ENCODE measurements around the gene PIGS. TPM values are rescaled to one million over a fixed set of nuclear protein-coding genes. Genes with fewer than 3 reads are reported as not detected.

Gene PIGS
- total and polyA plus RNA-seq, 2 donors (not counting 1 experiment from before 2014, with no cell fraction given), result 53.7 to 68.4 TPM

- Histone ChIP-seq H3K9ac (ENCODE audit: insufficient read depth, low read length) (no peak overlapping the region), H3K27ac (ENCODE audit: insufficient read depth, low read length) (no peak overlapping the region), H3K79me2 (ENCODE audit: control insufficient read depth, insufficient read depth, low read length) (no peaks in the 10 kb centered on the region), H3K27me3 (ENCODE audit: control insufficient read depth, insufficient read depth, low read length) (peaks cover 8% of the 10 kb centered on the region), H3K4me2 (ENCODE audit: extremely low read depth, insufficient read depth, low read length) (no peak overlapping the region), H3K4me1 (ENCODE audit: control insufficient read depth, extremely low read depth, insufficient read depth, low read length) (no peaks in the 10 kb centered on the region), H3K9me3 (ENCODE audit: control insufficient read depth, insufficient read depth, low read depth, low read length) (no peaks in the 10 kb centered on the region), H3K36me3 (ENCODE audit: control insufficient read depth, insufficient read depth, low read length) (no peaks in the 10 kb centered on the region), H4K20me1 (ENCODE audit: control insufficient read depth, extremely low read depth, insufficient read depth, low read length) (no peaks in the 10 kb centered on the region), H2AFZ (ENCODE audit: low read length) (no peak overlapping the region), H3K4me3 (replicated peaks in 1 of 4; ENCODE audit: control extremely low read depth in 1 of 4, insufficient read depth in 1 of 4, low read depth in 3 of 4, low read length in 4 of 4) (no peak overlapping the region)
- no peak for TF ChIP-seq EZH2 (IDR thresholded peaks at IDR 0.05; ENCODE audit: low read length, missing control alignments)
- no peak for DNase-seq (ENCODE audit: low read depth in 2 of 2)
Measured at GRCh38 chr17:28513476-28513875, 57.8 kb downstream of the PIGS start.

GRCh38 chr17:28511858-28512461 is 59.4 kb downstream of the PIGS start:
- Histone ChIP-seq H3K4me2 (ENCODE audit: extremely low read depth, insufficient read depth, low read length) (no peak overlapping the region), H3K36me3 (ENCODE audit: control insufficient read depth, insufficient read depth, low read length) (no peaks in the 10 kb centered on the region), H3K4me1 (ENCODE audit: control insufficient read depth, extremely low read depth, insufficient read depth, low read length) (no peaks in the 10 kb centered on the region), H4K20me1 (ENCODE audit: control insufficient read depth, extremely low read depth, insufficient read depth, low read length) (no peaks in the 10 kb centered on the region), H3K27ac (ENCODE audit: insufficient read depth, low read length) (no peak overlapping the region), H3K4me3 (replicated peaks in 1 of 4; ENCODE audit: control extremely low read depth in 1 of 4, insufficient read depth in 1 of 4, low read depth in 3 of 4, low read length in 4 of 4) (no peak overlapping the region), H3K79me2 (ENCODE audit: control insufficient read depth, insufficient read depth, low read length) (no peaks in the 10 kb centered on the region), H3K9ac (ENCODE audit: insufficient read depth, low read length) (no peak overlapping the region), H3K9me3 (ENCODE audit: control insufficient read depth, insufficient read depth, low read depth, low read length) (no peaks in the 10 kb centered on the region), H3K27me3 (ENCODE audit: control insufficient read depth, insufficient read depth, low read length) (peaks cover 13% of the 10 kb centered on the region), H2AFZ (ENCODE audit: low read length) (no peak overlapping the region)
- TF ChIP-seq CTCF (conservative IDR thresholded peaks at IDR 0.05 in 1 of 2, IDR thresholded peaks at IDR 0.05 in 1 of 2; ENCODE audit: low read depth in 1 of 2, low read length in 2 of 2) (no peak), EZH2 (IDR thresholded peaks at IDR 0.05; ENCODE audit: low read length, missing control alignments) (no peak)
- no peak for DNase-seq (ENCODE audit: low read depth in 2 of 2)

DNA sequence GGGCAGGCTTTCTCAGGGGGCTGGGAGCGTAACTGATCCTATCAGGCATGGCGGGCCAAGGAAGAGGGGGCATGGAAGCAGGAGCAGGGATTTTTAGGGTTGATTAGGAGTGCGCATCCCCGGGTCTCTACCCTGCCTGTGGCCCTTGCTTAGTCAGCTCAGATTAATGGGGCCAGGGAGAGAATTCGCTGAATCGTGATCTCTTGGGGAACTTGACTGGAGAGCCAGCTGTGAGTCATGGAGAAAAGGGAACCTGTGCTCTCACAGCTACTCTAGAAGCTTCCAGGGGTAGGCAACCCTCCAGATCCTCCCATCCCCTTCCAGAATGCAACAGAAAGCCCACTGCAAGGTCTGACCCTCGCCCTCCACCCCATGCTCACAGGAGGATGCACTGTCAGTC is 61.5 kb downstream of the PIGS start:
- Histone ChIP-seq H3K4me2 (ENCODE audit: extremely low read depth, insufficient read depth, low read length) (no peak overlapping the region), H3K79me2 (ENCODE audit: control insufficient read depth, insufficient read depth, low read length) (no peaks in the 10 kb centered on the region), H3K36me3 (ENCODE audit: control insufficient read depth, insufficient read depth, low read length) (no peaks in the 10 kb centered on the region), H3K4me3 (replicated peaks in 1 of 4; ENCODE audit: control extremely low read depth in 1 of 4, insufficient read depth in 1 of 4, low read depth in 3 of 4, low read length in 4 of 4) (no peak overlapping the region), H2AFZ (ENCODE audit: low read length) (no peak overlapping the region), H3K27me3 (ENCODE audit: control insufficient read depth, insufficient read depth, low read length) (peaks cover 17% of the 10 kb centered on the region), H3K9ac (ENCODE audit: insufficient read depth, low read length) (no peak overlapping the region), H3K27ac (ENCODE audit: insufficient read depth, low read length) (no peak overlapping the region), H3K9me3 (ENCODE audit: control insufficient read depth, insufficient read depth, low read depth, low read length) (no peaks in the 10 kb centered on the region), H4K20me1 (ENCODE audit: control insufficient read depth, extremely low read depth, insufficient read depth, low read length) (no peaks in the 10 kb centered on the region), H3K4me1 (ENCODE audit: control insufficient read depth, extremely low read depth, insufficient read depth, low read length) (no peaks in the 10 kb centered on the region)
- no peak for TF ChIP-seq CTCF (conservative IDR thresholded peaks at IDR 0.05 in 1 of 2, IDR thresholded peaks at IDR 0.05 in 1 of 2; ENCODE audit: low read depth in 1 of 2, low read length in 2 of 2)
- TF ChIP-seq EZH2 (IDR thresholded peaks at IDR 0.05; ENCODE audit: low read length, missing control alignments), result no peak
- DNase-seq (ENCODE audit: low read depth in 2 of 2), result no peak
